Transverse colon (tissue), 4 donors: Measurements from ENCODE around the gene ARL6IP1.

Experiments used
- CTCF ChIP-seq, 5 experiments: fragments of 200-600 bp in 3 of 5; fragments of 450-650 bp in 2 of 5; sonication (generic) in 3 of 5; IDR thresholded peaks; 1 replicate in 2 of 5; 2 replicates in 3 of 5; pipeline ENCODE4 v1.5.1; 2016 to 2017; ENCODE audit warnings: antibody characterized with exemption in 5 of 5, inconsistent platforms in 3 of 5, mild to moderate bottlenecking in 2 of 5, moderate library complexity in 1 of 5
- EP300 ChIP-seq: sonication (generic); formaldehyde crosslinking; IDR thresholded peaks from one replicate; pipeline ENCODE4 v1.6.1; 2017; ENCODE audit warnings: antibody characterized with exemption, low read depth
- POLR2A ChIP-seq: fragments of 450-650 bp; IDR thresholded peaks from one replicate; pipeline ENCODE4 v1.6.1; 2016; ENCODE audit warnings: antibody characterized with exemption, mild to moderate bottlenecking, moderate library complexity
- POLR2AphosphoS5 ChIP-seq, 3 donors: sonication (generic); formaldehyde crosslinking; IDR thresholded peaks; one replicate each; pipeline ENCODE4 v1.6.1; 2016; ENCODE audit warnings: antibody characterized with exemption in 3 of 3

- TF ChIP-seq CTCF (IDR thresholded peaks at IDR 0.05) (no peak), POLR2AphosphoS5 (IDR thresholded peaks at IDR 0.05) (peak; percentile 91 to 95 (median 94)), POLR2A (peak; percentile 87), EP300 (no peak)
Measured at GRCh38 chr16:18789850-18790706, 11.3 kb downstream of the ARL6IP1 start, which contains the start of gene RPS15A.
